NCI-H1436 (cell line): ENCODE measurements around the gene SH3PXD2B.
"Not testable (repeated sequence)": the region's sequence is repeated elsewhere in the genome, so short reads cannot be mapped to it uniquely, and the experiment has no call there.

Experiments
- DNase-seq: peaks from one replicate; lab custom pipeline; 2025; lab: John Stamatoyannopoulos, UW

SH3PXD2B gene

DNA sequence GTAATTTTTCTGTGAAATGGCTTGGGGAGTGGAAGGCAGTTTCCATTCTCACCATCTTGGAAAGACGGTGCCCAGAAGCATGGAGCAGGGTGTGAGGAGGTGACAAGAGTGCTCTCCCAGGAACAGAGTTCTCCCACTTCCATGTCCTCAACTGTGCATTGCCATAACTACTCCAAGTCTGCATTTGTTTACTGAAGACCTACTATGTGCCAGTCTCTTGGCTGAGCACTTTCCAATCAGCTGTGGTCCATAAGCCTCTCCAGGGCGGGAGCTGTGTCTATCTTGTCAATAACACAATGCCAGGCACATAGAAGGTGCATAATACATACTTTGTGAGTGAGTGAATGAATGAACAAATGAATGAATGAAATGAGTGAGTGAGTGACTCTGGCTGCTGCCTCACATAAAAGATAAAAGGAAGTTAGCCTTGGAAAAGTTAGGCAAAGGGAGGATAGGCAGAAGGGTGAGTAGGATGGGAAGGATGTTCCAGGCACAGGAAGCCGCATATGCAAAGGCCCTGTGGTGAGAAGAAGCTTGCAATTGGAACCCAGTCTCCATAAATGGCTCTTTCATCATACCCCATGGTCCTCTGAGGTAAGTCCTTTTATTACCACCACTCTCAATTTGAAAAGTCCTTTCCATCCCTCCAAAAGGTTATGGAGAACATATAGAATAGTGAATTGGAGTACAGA, 31.3 kb upstream of the SH3PXD2B start:
- no peak for DNase-seq

DNA sequence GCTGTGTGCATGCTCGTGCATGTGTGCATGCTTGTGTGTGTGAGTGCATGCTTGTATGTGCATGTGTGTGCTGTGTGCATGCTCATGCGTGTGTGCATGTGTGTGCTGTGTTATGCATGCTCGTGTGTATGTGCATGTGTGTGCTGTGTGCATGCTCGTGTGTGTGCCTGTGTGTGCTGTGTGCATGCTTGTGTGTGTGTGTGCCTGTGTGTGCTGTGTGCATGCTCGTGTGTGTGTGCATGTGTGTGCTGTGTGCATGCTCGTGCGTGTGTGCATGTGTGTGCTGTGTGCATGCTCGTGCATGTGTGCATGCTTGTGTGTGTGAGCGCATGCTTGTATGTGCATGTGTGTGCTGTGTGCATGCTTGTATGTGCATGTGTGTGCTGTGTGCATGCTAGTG, 30.3 kb upstream of the SH3PXD2B start:
- DNase-seq = no peak

DNA sequence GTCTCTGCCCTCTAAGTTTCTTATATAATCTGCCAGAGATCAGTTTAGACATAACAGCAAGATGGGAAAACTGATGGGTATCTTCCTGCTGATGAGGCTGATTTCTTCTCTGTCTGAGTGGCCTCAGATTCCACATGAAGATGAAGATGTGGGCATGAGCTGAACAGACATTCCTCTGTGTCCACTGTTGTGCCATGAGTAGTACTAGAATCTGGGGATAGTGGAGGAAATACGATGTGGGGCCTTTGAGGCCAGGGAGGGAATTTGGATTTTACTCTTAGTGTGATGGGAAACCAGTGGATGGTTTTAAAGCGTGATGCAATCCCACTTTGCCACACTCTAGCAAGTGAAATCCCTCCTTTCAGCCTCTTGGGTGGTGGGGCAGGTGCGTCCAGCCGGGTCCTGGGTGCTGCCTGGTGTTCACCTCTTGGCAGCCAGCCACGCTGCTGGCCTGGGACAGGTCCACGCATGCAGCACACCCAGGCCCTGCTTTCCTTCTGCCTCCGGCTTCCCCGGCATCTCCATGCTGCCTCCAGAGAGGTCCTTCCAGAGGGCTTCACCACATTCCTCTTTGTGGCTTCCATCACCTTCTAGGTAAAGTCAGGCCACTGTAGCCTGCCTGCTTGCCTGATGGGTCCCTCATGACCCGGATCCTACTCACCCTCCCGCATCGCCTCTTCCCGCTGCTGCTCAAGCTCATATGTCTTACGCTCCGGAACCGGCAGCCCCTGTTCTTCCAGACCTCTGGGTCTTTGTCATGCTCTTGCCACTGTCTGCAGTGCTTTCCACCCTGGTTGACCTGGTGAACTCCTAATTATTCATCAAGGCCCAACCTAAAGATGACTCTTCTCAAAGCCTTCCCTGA, 28.1 kb upstream of the SH3PXD2B start:
- DNase-seq = no peak

DNA sequence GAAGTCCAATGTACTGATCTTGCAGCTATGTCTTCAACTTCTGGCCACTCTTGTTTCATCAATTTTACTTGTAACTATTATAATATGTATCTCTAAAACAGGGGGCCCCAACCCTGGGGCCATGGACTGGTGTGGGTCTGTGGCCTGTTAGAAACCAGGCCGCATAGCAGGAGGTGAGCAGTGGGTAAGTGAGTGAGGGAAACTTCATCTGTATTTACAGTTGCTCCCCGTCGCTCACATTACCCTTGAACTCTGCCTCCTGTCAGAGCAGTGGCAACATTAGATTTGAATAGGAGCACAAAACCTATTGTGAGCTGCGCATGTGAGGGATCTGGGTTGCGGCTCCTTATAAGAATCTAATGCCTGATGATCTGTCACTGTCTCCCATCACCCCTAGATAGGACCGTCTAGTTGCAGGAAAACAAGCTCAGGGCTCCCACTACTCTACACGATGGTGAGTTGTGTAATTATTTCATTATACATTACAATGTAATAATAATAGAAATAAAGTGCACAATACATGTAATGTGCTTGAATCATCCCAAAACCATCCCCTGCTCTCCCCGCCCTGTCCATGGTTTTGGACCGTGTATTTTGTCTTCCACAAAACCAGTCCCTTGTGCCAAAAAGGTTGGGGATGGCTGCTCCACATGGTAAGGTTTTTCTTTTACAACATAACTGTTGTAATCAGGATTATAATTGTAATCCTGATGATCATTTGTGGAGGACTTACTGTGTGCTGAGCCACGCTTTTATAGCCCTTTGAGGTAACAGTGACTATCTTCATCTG, 26.9 kb upstream of the SH3PXD2B start:
- no peak for DNase-seq

DNA sequence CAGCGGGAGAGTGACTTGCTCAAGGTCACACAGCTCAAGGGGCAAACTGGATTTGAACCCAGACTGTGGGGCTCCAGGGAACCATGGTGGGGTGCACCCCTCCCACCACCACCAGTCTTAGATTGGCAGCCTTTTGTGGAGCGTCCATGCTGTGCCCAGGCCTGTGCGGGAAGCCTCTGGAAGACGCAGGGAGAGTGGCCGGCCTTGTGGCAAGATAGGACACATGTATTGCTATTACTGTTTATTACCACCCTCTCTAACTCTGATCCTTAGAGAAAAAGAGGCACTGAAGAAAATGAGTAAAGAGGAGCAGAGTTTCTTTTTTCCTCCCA, 25.4 kb upstream of the SH3PXD2B start:
- no peak for DNase-seq

DNA sequence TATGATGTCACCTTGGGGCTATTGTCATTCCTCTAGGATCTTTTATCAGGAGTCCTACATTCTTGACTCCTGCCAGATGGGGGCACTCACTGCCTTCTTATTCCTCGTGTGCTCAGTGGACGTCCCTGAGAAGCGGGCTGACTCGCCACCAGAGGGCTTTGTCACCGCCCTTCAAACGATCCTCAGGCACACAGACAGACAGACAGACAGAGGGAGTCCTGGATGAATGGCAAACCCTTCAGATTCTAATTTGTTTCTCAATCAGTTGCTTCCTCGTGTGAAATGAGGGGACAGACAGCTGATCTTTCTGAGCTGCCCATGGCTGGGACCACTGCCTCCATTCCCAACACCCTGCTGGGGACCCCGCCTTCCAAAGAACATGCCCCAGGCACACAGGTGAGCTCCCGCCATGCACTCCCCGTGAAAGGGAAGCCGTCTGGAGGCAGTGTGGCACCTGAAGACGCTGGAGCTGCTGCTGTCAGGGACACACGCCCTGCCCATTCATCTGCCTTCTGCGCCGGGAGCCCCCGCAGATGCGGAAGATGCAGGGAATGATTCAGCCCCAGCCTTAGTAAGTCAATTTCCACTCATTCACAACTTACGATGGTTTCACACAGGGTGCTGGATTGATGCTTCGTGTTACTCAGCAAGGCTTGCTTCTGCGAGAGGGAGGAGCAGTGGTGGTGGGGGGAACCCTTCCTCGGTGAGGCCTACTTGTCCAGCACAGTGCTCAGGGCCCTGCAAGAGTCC, 24.9 kb upstream of the SH3PXD2B start:
- peak; percentile 79 for DNase-seq

DNA sequence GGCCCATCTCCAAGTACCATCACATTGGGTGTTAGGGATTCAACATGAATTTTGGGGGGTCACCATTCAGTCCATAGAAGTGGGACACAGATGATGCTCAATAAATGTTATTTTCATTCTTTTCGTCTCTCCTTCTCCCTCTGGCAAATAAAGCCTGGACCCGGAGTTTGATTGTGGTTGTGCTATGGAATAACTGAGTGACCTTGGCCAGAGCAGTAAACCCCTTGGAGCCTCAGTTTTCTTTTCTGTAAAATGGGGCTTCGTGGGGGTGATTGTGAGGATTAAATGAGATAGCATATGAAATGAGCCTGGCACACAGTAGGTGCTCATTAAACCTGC, 24.3 kb upstream of the SH3PXD2B start:
- DNase-seq = not testable (repeated sequence)

DNA sequence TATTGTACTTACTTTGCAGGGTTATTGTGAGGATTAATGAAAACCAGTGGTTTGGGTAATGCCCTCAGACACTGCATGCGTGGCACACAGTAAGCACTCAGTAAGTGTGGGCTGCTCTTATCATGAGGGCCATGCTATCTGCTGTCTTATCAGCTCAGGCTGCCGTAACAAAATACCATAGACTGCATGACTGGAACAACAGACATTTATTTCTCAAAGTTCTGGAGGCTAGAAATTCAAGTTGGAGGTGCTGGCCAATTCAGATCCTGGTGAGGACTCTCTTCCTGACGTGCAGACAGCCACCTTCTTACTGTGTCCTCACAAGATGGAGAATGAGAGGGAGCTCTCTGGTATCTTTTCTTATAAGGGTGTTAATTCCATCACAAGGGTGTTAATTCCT, 23.9 kb upstream of the SH3PXD2B start:
- DNase-seq = no peak

DNA sequence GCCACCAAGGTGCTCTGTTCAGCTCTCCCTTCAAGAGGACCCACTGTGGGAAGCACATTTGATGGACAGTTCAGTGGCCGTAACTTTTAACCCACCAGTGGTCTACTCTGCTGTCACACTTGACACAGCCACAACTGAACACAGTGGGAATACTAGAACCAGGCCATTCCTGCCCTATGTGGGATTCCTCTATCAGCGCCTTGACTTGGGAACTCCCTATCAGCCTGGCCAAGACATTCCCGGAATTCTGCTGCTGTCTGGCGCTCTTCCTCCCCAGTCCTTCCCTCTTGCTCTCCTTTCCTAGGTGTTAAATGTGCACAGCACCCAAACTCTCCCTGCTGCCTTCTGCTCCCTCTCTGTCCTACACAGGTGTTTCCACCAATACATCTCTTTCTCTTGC, 23.1 kb upstream of the SH3PXD2B start:
- DNase-seq = no peak

DNA sequence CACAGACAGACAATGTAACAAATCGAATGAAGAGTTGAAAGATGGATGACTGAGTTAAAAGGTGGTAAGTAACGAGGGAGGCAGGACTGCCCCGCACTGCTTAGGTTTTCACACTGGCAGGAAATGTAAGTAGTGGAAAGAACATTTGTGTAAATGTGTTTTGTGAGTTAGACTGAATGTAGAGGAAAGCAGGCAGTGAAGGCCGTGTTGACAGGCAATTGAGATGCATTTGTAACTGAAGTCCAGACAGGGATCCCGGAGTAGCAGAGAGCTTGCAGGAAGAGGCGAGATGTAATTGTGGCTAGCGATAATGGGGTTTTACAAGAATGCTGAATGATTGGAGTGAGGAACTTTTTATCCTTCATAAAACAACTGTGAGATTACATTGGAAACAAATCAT, 20.0 kb upstream of the SH3PXD2B start:
- no peak for DNase-seq

DNA sequence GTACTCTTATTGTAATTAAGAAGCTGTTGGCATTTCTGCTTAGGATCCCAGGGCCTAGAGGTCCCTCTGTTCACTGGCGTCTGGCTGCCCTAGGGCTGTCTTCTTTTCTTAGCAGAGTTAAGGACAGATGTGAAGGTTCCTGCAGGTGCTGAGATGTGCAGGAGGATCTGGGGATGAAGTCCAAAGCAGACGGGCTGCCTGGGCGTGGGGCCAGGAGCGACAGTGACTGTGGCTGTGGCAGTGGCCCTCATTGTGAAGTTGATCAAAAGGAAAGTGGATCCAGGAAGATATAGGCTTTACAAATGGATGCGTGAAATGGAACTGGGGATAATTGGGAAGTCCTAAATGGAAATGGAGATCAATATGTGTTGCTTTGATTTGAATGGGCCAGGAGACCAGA, 19.1 kb upstream of the SH3PXD2B start:
- no peak for DNase-seq

DNA sequence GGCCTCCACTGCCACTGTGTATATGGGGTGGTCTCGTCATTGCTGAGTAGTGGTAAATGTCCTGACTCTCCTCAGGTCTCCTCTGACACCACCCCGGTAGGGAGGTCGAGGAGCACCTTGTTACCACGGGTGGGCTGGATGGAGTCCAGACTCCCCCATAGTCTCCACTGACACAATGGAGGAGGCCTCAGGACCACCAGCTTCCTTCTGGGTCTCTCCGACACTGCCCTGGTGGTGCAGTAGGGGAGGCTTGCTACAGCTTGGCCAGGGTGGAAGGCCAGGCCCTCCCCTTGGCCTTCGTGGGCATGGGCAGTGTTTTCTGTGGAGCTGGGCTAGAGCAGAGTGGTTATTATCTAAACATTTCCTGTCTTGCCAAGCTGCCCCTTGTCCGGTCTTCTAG, 15.4 kb upstream of the SH3PXD2B start:
- no peak for DNase-seq

DNA sequence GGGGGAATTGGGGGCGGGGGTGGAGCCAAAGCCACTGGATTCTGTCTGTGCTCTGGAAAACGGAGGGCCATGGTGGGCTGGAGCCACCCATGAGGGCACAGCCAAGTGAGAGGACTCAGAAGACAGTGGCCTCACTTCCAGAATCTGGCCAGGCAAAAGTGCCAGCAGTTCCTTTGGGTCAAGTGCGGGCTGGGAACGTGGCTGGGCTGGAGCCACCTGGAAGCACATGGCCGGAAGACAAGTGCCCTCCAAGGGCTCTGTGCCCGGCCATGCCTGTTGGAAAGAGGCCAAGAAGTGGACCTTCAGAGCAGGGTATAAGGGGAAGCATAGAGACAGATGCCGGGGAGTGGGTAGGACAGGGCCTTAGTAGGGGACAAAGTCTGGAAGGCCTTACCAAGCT, 11.7 kb upstream of the SH3PXD2B start:
- no peak for DNase-seq

DNA sequence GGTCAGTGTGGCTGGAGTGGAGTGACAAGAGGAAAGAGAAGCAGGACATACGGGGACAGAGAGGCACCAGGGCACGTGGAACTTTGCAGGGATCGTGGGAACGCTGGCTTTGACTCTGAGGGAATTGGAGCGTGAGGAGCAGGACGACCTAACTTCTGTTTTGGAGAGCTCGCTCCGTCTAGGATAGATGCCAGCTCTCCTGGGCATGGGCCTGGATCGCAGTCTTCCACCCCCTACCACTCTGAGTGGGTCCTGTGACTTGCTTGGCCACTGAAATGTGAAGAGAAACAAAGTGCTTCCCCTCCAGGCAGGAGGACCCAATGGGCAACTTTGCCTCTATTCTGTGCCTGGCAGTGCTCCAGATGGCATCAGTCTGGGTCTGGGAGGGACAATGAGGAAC, 8.7 kb upstream of the SH3PXD2B start:
- DNase-seq = no peak

DNA sequence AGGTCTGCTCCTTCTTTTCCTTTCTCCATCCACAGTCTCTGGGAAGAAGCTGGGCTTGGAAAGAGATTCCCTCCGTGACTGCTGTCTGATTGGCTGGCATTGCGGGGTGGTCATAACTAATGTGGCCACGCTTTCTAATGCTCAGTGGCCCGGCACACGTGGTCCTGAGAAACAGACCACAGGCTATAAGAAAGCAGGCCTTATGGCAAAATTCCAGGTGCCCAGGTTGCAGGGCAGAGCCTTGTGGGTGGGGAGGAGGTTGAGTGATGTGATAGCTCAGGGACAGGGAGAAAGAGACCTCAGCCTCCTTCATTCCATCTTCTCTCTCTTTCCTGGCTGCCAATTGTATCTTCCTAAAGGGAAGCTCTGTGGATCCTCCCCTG, 5.4 kb upstream of the SH3PXD2B start:
- no peak for DNase-seq

DNA sequence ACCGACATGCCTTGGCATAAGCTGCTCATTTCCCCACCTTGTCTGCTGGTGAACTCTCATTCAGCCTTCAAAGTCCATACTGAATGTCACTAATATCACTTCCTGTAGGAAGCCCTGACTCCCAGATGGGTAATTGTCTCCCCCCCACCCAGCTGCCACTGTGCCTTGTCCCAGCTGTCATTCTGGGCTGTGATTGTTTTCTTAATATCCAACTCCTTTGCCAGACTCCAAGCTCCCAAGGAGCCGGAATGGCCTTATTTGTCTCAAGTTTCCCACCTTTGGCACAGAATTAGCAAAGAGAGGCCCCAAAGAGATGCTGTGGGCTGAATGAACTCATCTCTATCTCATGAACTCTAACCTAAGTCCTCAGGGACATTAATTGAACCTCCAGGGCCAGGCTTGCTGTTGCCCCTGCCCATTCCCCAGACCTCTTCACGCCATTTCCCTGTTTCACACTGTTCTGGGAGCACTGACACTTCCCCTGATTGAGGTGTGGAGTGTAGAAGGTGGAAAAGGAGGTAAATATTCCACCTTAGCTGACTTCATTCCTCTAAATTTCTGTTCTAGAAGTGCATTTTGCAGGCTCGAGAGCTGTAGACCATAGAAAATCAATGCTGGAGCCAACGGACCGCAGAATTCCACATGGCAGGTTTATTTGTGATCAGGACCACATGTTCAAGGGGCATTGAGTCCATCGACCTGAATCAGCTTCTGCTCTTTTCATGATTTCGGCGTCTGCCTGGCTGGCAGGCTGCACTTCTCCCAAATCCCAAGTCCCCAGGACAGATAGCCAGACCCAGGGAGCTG, 4.9 kb upstream of the SH3PXD2B start:
- no peak for DNase-seq

DNA sequence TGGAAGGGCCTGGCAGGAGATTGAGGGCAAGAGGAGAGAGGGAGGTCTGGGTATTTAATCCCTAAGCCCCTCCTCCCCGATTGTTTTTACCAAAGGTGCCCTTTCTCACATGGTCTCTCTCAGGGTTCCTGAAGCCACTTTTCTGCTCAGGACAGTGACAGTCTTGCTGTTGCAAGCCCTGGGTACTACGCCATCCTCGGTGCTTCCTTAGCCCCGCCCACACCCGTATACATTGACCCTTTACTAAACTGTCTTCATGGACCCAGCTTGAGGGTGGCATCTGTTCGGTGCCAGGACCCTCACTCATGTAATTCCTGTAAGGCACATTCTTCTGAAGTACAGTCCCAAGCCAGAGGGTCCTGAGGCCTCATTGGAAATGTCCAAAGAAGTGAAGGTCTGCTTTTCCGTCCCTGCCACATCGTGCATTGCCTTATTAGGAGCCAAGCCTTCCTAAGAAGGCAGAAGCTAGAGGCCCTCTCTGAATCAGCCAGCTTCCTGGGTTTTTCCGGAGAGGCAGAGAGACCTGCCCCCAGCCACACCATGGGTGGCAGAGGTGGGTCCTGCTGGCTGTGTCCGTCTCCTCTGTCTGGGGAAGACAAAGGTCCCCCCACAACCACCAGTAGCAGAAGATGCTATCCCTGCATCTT, 1.9 kb upstream of the SH3PXD2B start:
- DNase-seq = no peak

DNA sequence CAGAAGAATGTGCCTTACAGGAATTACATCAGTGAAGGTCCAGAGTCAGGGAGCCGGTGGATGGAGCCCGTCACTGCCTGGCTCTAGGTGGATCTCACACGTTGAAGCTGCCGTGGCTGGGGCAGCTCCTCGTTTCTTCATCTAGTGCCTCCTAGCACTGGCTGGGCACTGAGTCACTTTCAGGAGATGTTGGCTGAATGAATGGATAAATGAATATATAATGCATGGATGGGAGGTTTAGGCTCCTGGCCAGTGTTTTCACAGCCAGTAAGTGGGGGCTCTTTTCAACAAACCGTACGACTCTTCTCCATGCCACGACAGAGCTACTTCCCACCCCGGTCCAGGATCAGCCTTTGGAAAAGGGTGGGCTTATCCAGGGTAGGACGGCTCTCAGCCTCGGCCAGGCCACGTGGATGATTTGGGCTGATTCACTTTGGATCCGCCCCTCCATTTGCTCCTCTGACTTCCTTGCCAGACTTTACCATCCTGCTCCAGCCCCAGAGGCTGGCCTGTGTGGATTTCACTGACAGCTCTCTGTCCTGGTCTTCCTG, 1.3 kb upstream of the SH3PXD2B start:
- DNase-seq = no peak

DNA sequence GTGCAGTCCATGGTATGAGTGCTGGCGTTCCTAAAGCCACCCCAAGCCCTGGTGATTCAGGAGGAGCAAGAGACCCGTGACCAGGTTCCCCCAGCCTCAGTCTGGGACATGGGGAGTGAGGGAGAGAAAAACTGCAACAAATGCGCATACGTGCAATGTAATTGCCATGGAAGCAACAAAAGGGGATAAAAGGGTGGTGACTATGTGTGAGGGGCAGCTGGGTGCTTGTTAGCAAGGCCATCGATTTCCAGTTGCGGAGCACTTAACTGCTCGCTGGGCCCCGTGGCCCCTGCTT, 709 bp upstream of the SH3PXD2B start:
- DNase-seq = no peak

DNA sequence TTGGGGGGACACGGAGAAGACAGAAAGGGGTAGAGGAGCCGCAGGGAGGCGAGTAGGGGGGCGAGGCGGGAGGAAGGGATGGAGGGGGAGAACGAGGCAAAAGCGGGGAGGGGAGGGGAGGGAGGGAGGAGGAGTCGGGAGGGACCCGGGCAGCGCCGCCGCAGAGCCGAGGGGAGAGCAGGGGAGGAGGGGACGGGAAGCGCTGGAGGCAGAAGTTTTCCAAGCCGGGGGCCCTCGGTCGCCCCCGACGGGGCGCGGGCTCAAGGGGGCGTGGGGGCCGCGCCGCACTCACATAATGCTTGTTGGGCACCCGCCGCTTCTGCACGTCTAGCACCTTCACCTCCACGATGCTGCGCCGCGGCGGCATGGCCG, 353 bp downstream of the SH3PXD2B start:
- no peak for DNase-seq
